HG02678 (cell line): ENCODE results near the gene MLXIP.
"Not testable (repeated sequence)": the region's sequence is repeated elsewhere in the genome, so short reads cannot be mapped to it uniquely, and the experiment has no call there.

Experiments
- ATAC-seq: cut with Tn5 transposase; IDR thresholded peaks from one replicate; pipeline ENCODE4 v1.9.1; 2021; ENCODE audit warnings: mild to moderate bottlenecking, moderate library complexity; ENCODE audit not compliant: unreplicated experiment

The MLXIP gene

GRCh38 chr12:122094735-122095631 lies 16.4 kb downstream of the MLXIP start:
- no peak for ATAC-seq

GRCh38 chr12:122096014-122096413 lies 17.5 kb downstream of the MLXIP start:
- no peak for ATAC-seq

GRCh38 chr12:122096591-122097149 lies 18.1 kb downstream of the MLXIP start:
- ATAC-seq = no peak

- ATAC-seq = no peak
These were observed 19.0 kb downstream of the MLXIP start for GRCh38 chr12:122097584-122097926.

GRCh38 chr12:122097927-122098756 lies 19.6 kb downstream of the MLXIP start:
- ATAC-seq = no peak

- ATAC-seq = no peak
These were observed 20.8 kb downstream of the MLXIP start for GRCh38 chr12:122099280-122099749.

- no peak for ATAC-seq
These were observed 21.3 kb downstream of the MLXIP start for GRCh38 chr12:122099856-122100255.

GRCh38 chr12:122100568-122100967 lies 22.0 kb downstream of the MLXIP start:
- ATAC-seq = no peak

GRCh38 chr12:122102331-122102730 lies 23.8 kb downstream of the MLXIP start:
- no peak for ATAC-seq

GRCh38 chr12:122104844-122105243 lies 26.3 kb downstream of the MLXIP start:
- no peak for ATAC-seq

- ATAC-seq = not testable (repeated sequence)
These were observed 26.9 kb downstream of the MLXIP start for GRCh38 chr12:122105496-122105895.

GRCh38 chr12:122106843-122107242 lies 28.3 kb downstream of the MLXIP start:
- no peak for ATAC-seq

- no peak for ATAC-seq
These were observed 28.7 kb downstream of the MLXIP start for GRCh38 chr12:122107261-122107660.

- no peak for ATAC-seq
These were observed 32.6 kb downstream of the MLXIP start for GRCh38 chr12:122111089-122111641.

GRCh38 chr12:122116707-122117535 lies 38.4 kb downstream of the MLXIP start:
- no peak for ATAC-seq

GRCh38 chr12:122117979-122118378 lies 39.4 kb downstream of the MLXIP start:
- ATAC-seq = no peak

GRCh38 chr12:122121341-122121740 lies 42.8 kb downstream of the MLXIP start:
- ATAC-seq = not testable (repeated sequence)

GRCh38 chr12:122121745-122122144 lies 43.2 kb downstream of the MLXIP start:
- no peak for ATAC-seq

- ATAC-seq = no peak
These were observed 44.6 kb downstream of the MLXIP start for GRCh38 chr12:122123051-122123760.

- no peak for ATAC-seq
These were observed 45.2 kb downstream of the MLXIP start for GRCh38 chr12:122123761-122124145.
